ENCODE results near the gene XAF1.
A peak's percentile ranks its signal among the peaks of the same experiment; 100 is the strongest.
"Not testable (repeated sequence)": the region's sequence is repeated elsewhere in the genome, so short reads cannot be mapped to it uniquely, and the experiment has no call there.

The XAF1 gene

DNA sequence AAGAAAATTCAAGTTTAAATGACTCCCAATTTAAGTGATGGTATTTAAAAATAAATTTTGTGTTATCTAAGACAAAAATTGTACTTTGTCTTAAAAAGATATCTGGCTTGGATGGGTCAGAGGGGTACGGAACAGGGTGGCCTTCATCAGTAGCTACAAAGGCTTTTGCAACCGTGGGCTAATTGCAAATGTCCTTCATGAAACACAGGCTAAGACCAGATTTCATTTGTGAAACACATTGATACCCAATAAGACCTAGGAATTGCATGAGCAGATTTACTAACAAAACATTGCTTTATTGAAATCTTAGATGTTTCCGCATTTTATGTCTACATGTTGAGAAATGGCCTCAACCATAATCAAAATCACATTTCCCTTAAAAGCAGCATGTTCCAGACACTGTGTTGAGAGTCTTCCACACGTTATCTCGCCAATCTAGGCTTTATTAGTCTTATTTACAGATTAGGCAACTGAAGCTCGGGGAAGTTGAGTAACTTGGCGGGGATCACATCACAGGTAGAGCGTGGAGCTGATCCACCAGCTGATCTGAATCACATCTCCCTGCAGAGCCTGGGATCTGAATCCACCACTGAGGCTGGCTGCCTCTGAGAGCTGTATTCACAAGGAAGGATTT lies 42.0 kb downstream of the XAF1 start:
- H3K4me3 Mint-ChIP-seq, result no peak overlapping the region
- H3K9me3 Mint-ChIP-seq, result no peaks in the 10 kb centered on the region
- H3K4me1 Mint-ChIP-seq, result no peaks in the 10 kb centered on the region
- ATAC-seq (replicated peaks), result no peak
- peaks cover 21 to 41% of the 10 kb centered on the region in 2 donors for H3K27me3 Mint-ChIP-seq
- H3K27ac Mint-ChIP-seq, result no peak overlapping the region
- DNase-seq, result no peak
- H3K36me3 Mint-ChIP-seq, result no peaks in the 10 kb centered on the region

DNA sequence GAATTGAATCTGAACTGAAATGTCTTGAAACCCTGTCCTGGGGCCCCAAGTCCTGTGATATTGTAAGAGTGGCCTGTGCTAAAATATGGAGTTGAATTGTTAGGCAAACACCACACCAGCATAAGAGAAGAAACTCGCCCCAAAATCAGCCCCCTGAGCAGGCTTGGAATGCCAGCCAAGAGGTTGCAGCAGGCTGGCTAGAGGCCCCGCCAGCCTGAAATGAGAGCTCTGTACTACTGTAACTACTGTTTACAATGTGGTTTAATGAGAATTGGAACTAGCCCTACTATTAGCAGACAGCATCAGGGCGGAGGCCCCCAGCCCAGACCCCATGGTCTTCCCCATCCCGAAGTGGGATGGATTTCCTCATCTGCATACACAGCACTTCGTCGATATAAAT lies 43.9 kb downstream of the XAF1 start:
- Mint-ChIP-seq H3K4me3 (no peak overlapping the region), H3K4me1 (no peaks in the 10 kb centered on the region), H3K27ac (no peak overlapping the region), H3K36me3 (no peaks in the 10 kb centered on the region), H3K27me3 (peaks cover 13 to 31% of the 10 kb centered on the region in 2 donors), H3K9me3 (no peaks in the 10 kb centered on the region)
- DNase-seq, result no peak
- no peak for ATAC-seq (replicated peaks)

DNA sequence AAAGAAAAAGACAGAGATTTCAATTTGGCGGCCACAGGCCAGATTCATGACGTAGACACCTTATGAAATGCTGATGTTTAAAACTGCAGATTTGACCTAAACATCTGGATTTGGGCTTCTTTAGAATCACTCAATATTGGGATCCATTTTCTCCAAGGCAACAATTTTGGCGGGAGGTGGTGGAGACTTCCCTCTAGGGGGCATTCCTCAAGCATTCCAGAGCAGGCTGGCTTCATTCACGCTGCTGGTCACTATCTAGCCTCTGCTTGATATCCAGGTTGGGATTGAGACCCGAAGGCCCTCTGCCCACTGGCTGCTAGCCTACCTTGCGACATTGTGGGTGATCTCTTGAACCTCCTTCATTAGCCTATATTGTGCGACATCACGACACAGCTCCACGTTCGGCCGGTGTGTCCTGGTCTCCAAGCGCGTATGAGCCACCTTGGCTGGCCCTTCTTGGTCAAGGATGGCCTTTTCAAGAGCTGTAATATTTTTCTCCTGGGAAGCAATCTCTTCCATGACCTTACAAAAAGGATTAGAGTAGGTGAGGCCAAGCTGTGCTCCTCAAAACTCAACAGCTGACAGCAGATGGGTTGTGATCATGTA lies 44.7 kb downstream of the XAF1 start:
- no peaks in the 10 kb centered on the region for H3K9me3 Mint-ChIP-seq
- no peaks in the 10 kb centered on the region for H3K36me3 Mint-ChIP-seq
- H3K27ac Mint-ChIP-seq, result no peak overlapping the region
- H3K27me3 Mint-ChIP-seq, result peaks cover 21 to 39% of the 10 kb centered on the region in 2 donors
- ATAC-seq (replicated peaks) (no peak), DNase-seq (no peak)
- no peak overlapping the region for H3K4me3 Mint-ChIP-seq
- H3K4me1 Mint-ChIP-seq, result no peaks in the 10 kb centered on the region

GRCh38 chr17:6811510-6811909 lies 55.7 kb downstream of the XAF1 start:
- Mint-ChIP-seq H3K27me3 (peaks cover 35 to 40% of the 10 kb centered on the region in 2 donors), H3K27ac (no peak overlapping the region), H3K9me3 (peaks cover 0 to 2% of the 10 kb centered on the region in 2 donors), H3K4me3 (no peak overlapping the region), H3K36me3 (no peaks in the 10 kb centered on the region), H3K4me1 (no peaks in the 10 kb centered on the region)
- DNase-seq, result no peak
- no peak for ATAC-seq (replicated peaks)

DNA sequence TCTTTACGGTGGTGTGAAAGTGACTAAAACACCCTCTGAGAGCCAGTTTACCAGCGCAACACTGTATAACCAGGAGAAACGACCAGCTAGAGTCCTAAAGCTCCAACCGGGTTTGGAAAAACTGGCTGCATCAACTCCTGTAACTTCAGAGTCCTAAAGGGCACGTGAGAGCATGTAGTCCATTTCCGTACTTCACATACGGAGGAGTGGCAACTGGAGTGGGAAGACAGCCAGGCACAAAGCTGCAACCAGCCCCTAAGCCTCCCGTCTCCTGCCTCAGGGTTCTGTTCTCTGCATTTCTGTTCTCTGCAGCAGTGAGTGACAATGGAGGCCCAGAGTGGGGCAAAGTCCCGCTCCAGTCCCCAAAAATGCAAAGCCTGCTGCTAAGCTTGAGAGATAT lies 56.4 kb downstream of the XAF1 start:
- H3K4me3 Mint-ChIP-seq, result no peak overlapping the region
- peaks cover 35 to 37% of the 10 kb centered on the region in 2 donors for H3K27me3 Mint-ChIP-seq
- peaks cover 0 to 2% of the 10 kb centered on the region in 2 donors for H3K9me3 Mint-ChIP-seq
- ATAC-seq (replicated peaks), result no peak
- no peak overlapping the region for H3K27ac Mint-ChIP-seq
- no peaks in the 10 kb centered on the region for H3K36me3 Mint-ChIP-seq
- DNase-seq, result no peak
- no peaks in the 10 kb centered on the region for H3K4me1 Mint-ChIP-seq

GRCh38 chr17:6815775-6816174 lies 59.9 kb downstream of the XAF1 start:
- no peak overlapping the region for H3K4me3 Mint-ChIP-seq
- DNase-seq, result no peak

GRCh38 chr17:6816368-6816767 lies 60.5 kb downstream of the XAF1 start:
- H3K4me3 Mint-ChIP-seq; H3K36me3 Mint-ChIP-seq; H3K27ac Mint-ChIP-seq; DNase-seq; H3K4me1 Mint-ChIP-seq; ATAC-seq (replicated peaks); H3K9me3 Mint-ChIP-seq: not testable (repeated sequence)
- H3K27me3 Mint-ChIP-seq, result peaks cover 32 to 37% of the 10 kb centered on the region in 2 donors

More at GRCh38 chr17:6815775-6816174, 59.9 kb downstream of the XAF1 start:
- Mint-ChIP-seq H3K27me3 (peaks cover 35 to 37% of the 10 kb centered on the region in 2 donors), H3K4me1 (no peaks in the 10 kb centered on the region), H3K27ac (no peak overlapping the region), H3K36me3 (no peaks in the 10 kb centered on the region), H3K9me3 (peaks cover 0 to 2% of the 10 kb centered on the region in 2 donors)
- no peak for ATAC-seq (replicated peaks)

- Mint-ChIP-seq H3K27ac (no peak overlapping the region), H3K4me1 (no peaks in the 10 kb centered on the region), H3K9me3 (peaks cover 0 to 2% of the 10 kb centered on the region in 2 donors), H3K36me3 (no peaks in the 10 kb centered on the region), H3K4me3 (no peak overlapping the region), H3K27me3 (peaks cover 29 to 30% of the 10 kb centered on the region in 2 donors)
- DNase-seq (no peak), ATAC-seq (replicated peaks) (no peak)
Measured at GRCh38 chr17:6818938-6819337, 63.1 kb downstream of the XAF1 start.

- no peak overlapping the region for H3K4me3 Mint-ChIP-seq
- ATAC-seq (replicated peaks) (peak in 1 of 2 donors; percentile 14), DNase-seq (no peak)
- H3K27ac Mint-ChIP-seq, result no peak overlapping the region
- peaks cover 31% of the 10 kb centered on the region in 2 donors for H3K27me3 Mint-ChIP-seq
- peaks cover 0 to 2% of the 10 kb centered on the region in 2 donors for H3K9me3 Mint-ChIP-seq
- H3K36me3 Mint-ChIP-seq, result no peaks in the 10 kb centered on the region
- no peaks in the 10 kb centered on the region for H3K4me1 Mint-ChIP-seq
Measured at GRCh38 chr17:6823011-6823442, 67.2 kb downstream of the XAF1 start.
